GM18502 (cell line): ENCODE results near the gene UTP3.
"Not testable (repeated sequence)": the region's sequence is repeated elsewhere in the genome, so short reads cannot be mapped to it uniquely, and the experiment has no call there.

Experiments
- ATAC-seq: cut with Tn5 transposase; IDR thresholded peaks from one replicate; pipeline ENCODE4 v1.9.1; 2021; ENCODE audit warnings: mild to moderate bottlenecking; ENCODE audit not compliant: unreplicated experiment, poor library complexity

UTP3 gene

DNA sequence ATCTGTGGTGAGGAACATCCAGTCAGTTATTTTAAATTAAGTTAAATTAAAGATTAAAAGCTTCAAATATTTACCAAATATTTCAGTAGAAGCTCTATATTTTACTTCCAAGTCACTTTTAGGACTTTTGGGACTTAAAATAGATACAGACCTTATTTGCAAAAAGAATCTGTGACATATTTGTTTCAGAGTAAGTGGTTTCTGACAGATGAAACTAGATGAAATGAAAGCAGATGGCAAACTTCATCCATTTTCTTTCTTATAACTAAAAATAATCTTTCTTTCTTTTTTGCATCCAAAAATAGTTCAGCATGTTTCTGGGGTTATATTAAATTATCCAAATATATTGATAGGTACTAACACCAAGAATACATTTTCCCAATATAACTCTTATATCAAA, 6.6 kb upstream of the UTP3 start:
- ATAC-seq: peak; percentile 49

DNA sequence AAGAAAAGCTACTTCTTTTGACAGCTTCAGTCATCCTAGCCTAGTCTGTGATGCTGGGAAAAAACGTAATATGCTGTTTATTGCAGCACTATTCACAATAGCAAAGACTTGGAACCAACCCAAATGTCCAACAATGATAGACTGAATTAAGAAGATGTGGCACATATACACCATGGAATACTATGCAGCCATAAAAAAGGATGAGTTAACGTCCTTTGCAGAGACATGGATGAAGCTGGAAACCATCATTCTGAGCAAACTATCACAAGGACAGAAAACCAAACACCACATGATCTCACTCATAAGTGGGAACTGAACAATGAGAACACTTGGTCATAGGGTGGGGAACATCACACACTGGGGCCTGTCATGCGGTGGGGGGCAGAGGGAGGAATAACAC, 6.2 kb upstream of the UTP3 start:
- ATAC-seq: not testable (repeated sequence)

DNA sequence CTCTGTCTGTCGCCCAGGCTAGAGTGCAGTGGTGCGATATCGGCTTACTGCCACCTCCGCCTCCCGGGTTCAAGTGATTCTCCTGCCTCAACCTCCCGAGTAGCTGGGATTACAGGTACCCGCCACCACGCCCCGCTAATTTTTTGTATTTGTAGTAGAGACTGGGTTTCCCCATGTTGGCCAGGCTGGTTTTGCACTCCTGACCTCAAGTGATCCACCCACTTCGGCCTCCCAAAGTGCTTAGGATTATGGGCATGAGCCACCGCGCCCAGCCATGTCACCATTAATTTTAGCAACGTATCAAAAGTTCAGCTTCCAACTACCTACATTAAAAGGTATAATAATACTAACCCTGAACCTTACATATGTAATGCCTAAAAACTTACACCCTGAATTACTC, 940 bp upstream of the UTP3 start:
- ATAC-seq: peak; percentile 11

DNA sequence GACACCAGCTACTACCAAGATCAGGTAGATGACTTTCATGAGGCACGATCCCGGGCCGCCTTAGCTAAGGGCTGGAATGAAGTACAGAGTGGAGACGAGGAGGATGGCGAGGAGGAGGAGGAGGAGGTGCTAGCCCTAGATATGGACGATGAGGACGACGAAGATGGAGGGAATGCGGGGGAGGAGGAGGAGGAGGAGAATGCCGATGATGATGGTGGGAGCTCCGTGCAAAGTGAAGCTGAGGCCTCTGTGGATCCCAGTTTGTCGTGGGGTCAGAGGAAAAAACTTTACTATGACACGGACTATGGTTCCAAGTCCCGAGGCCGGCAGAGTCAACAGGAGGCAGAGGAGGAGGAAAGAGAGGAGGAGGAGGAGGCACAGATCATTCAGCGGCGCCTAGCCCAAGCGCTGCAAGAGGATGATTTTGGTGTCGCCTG, 481 bp downstream of the UTP3 start:
- ATAC-seq: peak; percentile 0

DNA sequence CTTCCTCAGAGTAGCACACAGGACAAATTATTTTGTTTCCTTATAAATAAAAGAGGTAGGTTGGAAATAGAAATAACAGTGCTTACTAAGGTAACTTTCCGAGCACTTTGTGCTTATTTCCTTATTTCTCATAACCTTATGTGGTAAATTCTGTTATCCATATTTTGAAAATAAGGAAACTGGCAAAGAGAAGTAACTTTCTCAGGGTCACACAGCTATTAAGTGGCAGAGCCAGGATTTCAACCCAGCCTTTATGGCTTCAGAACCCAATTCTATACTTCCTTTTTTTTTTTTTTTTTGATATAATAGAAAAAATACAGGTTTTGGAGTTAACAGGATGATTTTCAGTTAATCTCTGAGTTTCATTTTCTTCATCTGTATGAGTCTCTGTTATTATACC, 3.3 kb downstream of the UTP3 start:
- ATAC-seq: no peak

DNA sequence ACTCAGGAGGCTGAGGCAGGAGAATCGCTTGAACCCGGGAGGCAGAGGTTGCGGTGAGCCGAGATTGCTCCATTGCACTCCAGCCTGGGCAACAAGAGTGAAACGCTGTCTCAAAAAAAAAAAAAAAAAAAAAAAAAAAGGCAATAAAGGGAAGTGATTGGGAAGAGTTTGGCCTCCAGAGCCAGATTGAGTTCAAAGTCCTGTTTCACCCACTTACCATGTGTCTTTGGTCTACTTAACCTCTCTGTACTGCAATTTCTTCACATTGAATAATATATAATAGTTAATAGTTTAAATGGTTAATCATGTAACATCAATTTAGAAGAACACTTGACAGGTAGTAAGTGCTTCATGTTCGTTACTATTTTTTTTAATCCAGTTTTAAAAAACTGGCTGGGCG, 6.3 kb downstream of the UTP3 start:
- ATAC-seq: not testable (repeated sequence)

DNA sequence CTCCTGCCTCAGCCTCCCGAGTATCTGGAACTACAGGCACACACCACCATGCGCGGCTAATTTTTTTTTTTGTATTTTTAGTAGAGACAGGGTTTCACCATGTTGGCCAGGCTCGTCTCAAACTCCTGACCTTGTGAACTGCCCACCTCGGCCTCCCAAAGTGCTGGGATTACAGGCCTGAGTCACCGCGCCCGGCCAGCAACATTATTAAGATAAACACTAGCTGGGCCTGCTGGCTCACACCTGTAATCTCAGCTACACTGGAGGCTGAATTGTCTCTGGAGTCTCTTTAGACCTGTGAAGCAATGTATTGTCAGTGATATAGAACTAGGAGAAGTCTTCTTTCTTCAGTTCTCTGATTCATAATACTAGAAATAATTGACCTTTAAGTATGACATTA, 10.1 kb downstream of the UTP3 start:
- ATAC-seq: not testable (repeated sequence)

DNA sequence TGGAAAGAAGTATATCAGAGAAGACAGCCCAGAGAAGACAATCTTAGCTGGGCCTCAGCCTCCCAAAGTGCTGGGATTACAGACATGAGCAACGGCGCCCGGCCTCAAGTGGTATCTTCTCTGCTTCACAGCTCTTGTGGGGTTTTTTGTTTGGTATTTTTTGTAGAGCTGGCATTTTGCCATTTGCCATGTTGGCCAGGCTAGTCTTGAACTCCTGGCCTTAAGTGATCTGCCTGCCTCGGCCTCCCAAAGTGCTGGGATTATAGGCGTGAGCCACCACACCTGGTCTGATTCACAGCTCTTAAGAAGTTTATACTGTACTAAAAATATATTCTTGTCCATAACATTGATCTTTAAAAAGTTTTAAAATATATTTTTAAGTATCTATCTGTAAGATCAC, 12.4 kb downstream of the UTP3 start:
- no peak for ATAC-seq

DNA sequence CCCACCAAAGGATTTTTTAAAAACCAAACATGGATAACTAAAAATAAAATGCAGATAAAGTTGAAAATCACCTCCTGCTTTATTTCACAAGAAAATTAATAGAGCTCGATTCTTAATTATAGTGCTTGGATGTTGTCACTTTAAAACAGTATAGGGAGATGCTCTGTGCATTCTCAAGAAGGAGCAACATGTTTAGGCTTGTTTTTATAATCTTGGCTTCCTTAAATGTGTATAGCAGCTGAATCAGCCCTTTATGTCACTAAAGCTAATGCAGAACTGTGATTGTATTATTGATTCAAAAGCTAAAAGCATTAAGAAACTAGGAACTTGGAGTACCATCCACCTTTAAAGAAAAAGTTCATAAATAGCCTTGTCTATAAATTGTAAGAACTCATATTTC, 12.9 kb downstream of the UTP3 start:
- no peak for ATAC-seq

DNA sequence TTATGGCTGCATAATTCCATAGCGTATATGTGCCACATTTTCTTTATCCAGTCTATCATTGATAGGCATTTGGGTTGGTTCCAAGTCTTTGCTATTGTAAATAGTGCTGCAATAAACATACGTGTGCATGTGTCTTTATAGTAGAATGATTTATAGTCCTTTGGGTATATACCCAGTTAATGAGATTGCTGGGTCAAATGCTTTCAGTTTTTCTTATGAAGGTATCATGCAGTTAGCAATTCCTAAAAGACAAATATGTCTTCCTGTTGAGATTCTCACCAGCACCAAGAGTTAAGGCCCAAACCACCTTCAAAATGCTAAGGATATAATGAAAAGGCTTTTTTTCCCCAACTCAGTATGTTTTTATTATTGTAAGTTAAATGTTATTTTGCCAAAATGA, 14.3 kb downstream of the UTP3 start:
- ATAC-seq: not testable (repeated sequence)

DNA sequence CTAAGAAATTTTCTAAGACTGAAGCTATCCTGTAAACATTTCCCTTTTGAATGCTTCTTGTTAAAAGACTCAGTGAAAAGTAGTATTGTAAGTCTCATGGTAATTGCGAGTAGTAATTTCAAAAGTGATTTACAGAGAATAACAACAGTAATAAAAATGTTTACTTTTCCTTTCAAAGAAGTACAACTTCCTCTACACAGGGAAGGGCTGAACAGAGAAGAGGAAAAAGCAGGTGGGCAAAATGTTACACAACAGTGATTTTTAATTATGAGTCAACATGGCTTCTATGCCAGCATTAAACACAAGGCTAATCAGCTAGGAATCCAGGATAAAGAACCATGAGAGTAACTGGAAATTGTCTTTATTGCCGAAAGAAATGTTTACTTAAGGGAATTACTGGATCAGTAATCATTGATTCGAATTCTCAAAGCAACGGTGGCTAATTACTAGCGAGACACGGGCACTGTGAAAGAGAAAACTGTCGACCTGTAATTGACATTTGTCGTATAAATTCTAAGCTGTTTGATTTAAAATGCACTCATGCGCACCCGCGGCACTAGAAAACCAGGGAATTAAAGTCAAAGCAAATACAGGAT, 15.4 kb downstream of the UTP3 start:
- ATAC-seq: no peak

DNA sequence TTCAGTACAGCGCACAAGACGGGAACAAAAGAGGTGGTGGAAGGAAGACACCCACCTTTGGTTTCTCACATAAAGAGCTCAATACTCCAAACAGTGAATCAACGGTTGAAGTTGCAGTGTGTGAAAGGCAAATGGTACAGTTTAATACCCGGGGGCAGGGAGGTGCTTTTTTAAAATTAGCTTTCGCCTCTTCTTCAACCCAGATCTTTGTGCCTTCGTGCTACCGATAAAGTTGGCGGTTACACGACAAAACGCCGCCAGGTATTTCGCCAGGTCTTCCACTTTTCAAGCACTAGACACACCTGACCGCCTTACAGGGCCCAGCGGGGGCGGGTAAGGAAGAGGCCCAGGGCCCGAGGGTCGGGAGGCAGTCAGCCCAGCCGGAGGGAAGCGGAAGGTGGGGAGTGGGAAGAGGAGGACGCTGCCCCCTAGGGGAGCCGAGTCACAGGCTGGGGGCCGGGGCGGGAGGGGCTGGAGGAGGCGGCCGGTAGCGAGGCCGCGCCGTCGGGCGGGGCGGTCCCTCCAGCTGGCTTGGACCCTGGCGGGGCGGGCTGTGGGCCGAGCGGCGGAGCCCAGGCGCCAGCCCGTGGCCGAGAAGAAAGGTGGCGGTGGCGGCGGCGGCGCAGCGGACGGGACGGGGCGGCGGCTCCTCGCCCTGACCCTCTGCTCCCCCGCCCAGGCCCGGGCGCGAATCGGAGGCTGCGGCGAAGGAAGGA, 16.0 kb downstream of the UTP3 start:
- ATAC-seq: peak; percentile 66

DNA sequence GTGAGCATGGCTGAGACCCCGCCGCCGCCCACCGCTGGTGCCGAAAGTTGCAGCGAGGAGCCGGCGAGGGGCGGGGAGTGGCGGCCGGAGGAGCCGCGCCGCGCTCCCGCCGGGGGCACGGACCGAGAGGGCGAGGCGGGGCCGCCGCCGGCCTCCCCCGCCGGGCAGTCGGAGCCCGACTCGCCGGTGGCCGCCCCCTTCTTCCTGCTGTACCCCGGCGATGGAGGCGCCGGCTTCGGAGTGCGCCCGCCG, 16.5 kb downstream of the UTP3 start:
- ATAC-seq: peak; percentile 39

DNA sequence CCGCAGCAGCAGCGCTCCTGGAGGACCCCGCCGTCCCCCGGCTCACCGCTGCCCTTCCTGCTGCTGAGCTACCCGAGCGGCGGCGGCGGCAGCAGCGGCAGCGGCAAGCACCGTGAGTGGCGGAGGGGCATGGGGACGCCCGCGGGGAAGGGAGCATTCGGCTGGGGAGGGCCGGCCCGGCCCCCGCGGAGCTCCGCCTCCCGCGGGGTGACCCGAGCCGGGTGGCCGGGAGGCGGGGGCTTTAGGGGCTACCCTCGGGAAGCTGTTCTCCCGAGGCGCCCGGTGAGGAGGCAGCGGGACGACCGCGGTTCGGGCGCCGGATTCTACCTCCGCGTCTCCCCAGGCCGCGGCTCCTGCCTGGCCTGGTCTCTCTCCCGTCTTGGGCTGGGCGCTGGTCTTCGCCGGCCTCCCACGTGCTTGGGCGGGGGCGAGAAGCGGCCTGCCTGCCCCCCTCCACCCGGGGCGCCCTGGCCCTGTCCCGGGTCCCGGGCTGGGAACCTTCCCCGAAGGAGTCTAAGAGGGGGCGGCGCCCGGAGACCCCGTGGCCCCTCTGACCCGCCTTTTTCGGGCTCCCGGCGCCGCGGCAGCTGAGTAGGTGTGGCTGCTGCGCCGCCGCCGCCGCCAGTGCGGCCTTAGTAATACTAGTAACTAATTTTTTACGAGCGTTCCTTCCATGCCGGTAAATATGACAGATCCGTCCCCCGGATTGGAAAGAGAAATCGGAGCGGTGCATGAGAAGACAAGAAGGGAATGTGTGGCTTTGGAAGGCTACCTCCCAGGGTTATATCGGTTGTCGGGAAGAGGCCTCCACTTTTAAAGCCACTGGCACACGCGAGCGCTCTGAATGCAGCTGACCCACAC, 17.1 kb downstream of the UTP3 start:
- peak; percentile 70 for ATAC-seq

DNA sequence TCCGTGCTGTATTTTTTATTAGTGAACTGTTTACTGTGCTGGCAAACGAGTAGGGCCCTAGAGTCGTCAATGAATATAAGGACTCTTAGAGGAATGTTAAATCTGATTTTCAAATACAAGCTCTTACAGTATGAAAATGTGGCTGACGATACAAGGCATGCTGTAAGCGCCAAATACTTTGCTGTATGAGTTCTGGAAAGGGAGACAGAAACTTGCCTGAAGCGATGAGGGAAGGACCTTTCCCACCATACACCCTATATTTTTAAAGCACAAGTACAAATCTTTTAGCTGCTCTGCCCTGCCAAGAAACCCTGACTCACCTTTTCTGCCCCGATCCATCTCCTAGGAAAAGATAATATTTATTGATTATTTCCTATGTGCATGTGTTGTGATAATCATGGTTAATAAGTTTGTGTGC, 17.7 kb downstream of the UTP3 start:
- ATAC-seq: no peak

DNA sequence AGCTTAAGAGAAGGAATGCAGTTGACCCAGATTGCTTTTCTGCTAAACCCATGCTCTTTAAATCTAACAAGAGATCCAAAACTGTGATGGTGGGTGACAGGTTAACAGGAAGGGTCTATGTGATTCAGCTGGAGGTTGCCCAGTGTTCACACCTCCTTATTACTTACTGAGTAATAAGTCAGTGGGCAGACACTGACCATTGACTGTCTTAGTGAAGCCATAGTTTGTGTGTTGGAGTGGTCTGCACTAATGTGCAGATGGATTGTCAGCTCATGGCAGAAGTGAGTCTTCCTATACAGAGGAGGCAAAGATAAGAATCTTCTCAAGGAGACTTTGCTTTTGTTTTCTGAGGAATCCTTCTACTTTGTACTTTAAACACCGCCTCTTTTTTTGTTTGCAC, 18.2 kb downstream of the UTP3 start:
- no peak for ATAC-seq

DNA sequence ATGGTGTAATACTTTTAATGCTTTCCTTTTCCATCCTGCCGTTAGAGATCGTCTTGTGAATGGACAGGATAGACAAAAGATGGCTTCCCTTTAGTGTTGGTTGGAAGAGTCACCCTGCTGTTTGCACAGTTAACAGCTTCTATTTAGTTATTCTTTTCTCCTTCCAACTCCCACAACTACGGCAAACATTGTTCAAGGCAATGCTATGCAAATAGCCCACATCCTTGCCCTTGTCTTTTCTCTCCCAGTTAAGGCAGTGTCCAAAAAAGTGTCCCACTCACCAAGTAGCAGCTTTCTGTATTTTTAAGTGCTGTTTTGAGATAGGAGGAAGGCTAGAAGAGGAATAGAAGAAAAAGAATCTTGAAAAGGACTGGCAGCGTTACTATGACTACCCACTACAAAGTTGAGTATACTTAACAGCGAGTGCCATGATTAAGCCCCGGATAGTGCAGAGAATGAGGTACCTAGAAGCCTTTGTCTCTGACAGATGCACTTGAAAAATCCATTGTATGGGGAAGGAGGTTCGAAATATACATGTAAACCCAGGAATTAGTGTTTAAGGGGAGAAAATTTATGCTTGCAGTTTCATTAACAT, 21.4 kb downstream of the UTP3 start:
- no peak for ATAC-seq

DNA sequence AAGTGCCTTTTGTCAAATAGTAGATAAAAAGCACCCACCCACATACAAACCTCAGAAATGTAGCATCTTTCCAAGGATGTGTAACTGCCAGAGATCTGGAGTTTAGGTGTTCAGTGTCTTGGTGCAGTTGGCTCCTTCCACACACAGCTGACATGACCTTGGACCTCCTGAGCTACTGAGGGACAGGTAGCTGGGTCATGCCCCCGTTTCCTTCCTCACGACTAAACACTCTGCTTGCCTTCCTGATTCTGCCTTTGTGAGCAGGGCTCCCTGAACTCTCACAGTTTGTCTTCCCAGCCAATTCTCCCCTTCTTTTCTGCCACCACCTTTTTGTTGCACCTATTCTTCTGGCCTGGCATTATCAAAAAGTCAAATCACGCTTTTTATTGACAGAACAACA, 23.3 kb downstream of the UTP3 start:
- no peak for ATAC-seq

DNA sequence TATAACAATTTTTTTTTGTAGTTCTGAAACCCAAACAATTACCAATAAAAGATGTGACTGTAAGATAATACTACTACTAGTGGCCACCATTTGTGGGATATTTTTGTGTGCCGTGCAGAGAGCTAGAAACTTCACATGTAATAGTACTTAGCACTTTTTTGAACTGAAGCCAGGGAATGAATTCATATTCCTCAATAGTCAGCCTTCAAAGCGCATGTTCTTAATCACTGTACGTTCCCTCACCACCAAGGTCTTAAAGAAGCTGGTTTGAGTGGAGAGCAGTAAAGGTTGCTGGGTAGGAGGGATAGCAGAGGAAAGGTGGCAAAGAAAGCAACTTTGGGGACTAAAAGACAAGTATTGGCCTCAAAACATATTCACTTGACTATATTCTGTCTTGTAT, 23.8 kb downstream of the UTP3 start:
- ATAC-seq: no peak

DNA sequence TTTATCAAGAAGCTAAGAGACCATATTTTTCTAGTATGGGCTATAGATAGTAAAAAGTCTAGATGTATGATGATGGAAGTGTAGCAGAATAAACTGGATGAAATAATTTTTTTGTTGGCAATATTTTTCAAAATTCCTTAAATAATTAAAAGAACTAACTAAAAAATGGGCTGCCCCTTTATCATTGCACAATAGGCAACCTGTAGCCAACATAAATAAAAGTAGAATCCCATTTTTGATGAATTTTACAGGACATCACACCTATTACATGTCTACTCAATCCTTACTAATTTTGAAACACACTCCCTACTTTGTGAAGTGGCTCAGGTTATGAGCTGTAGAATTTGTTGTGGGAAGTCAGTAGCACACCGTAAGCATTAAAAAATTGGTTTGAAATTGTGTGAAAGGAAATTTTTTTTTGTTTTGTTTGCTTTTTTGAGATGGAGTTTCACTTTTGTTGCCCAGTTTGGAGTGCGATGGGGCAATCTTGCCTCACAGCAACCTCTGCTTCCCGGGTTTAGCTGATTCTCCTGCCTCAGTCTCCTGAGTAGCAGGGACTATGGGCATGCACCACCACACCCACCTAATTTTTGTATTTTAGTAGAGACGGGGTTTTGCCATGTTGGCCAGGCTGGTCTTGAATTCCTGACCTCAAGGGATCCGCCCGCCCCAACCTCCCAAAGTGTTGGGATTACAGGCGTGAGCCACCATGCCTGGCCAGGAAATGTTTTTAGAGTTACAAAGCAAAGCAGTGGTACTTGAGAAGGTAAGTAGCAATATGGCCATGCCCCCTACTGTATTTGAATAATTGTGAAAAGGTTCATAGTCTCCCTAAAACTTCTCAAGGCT, 24.5 kb downstream of the UTP3 start:
- no peak for ATAC-seq
